K562 (cell line): ENCODE data around the gene DCHS2.

Experiments used
- BRF1 ChIP-seq: IDR thresholded peaks from 3 replicates; pipeline ENCODE4 v1.6.1; 2011; ENCODE audit warnings: borderline replicate concordance, mild to moderate bottlenecking; ENCODE audit not compliant: insufficient read length; ENCODE audit errors: extremely low read depth
- HBP1 ChIP-seq: fragments of 450-650 bp; formaldehyde crosslinking; IDR thresholded peaks from 2 replicates; pipeline ENCODE4 v1.4.0; 2022; ENCODE audit warnings: missing genetic modification characterization
- JUND ChIP-seq, 2 experiments: IDR thresholded peaks; 2 replicates in 1 of 2; 3 replicates in 1 of 2; pipeline ENCODE4 v1.6.1; 2011; ENCODE audit warnings: borderline replicate concordance in 2 of 2, low read depth in 2 of 2, low read length in 2 of 2, improper control_type of control experiment in 1 of 2, missing biosample characterization in 1 of 2, missing genetic modification characterization in 1 of 2, missing genetic modification reagents in 1 of 2
- ZC3H4 ChIP-seq: sonication (generic); formaldehyde crosslinking; IDR thresholded peaks from 2 replicates; pipeline ENCODE4 v1.9.0; 2021; ENCODE audit warnings: missing genetic modification reagents, borderline replicate concordance
- ZNF354B ChIP-seq: fragments of 250-450 bp; sonication (Bioruptor Pico); IDR thresholded peaks from 2 replicates; pipeline ENCODE4 v1.4.0; 2020

GRCh38 chr4:154313004-154313585 lies 178.5 kb downstream of the DCHS2 start:
- no peak for TF ChIP-seq JUND (IDR thresholded peaks at IDR 0.05; ENCODE audit: borderline replicate concordance, low read depth, low read length)
- no peak for TF ChIP-seq JUND (tag; IDR thresholded peaks at IDR 0.05; ENCODE audit: borderline replicate concordance, low read depth, low read length)
- no peak for TF ChIP-seq ZNF354B (CRISPR knock-in tag)
- TF ChIP-seq ZC3H4 (CRISPR knock-in tag): no peak
- no peak for TF ChIP-seq HBP1 (CRISPR knock-in tag)
- no peak for TF ChIP-seq BRF1
